UCSD-AML1 (cell line): ENCODE data around the gene OXCT1.
"Not testable (repeated sequence)": the region's sequence is repeated elsewhere in the genome, so short reads cannot be mapped to it uniquely, and the experiment has no call there.

Experiments
- DNase-seq: peaks from one replicate; lab custom pipeline; 2025; ENCODE audit not compliant: unreplicated experiment; lab: John Stamatoyannopoulos, UW

The OXCT1 gene

DNA sequence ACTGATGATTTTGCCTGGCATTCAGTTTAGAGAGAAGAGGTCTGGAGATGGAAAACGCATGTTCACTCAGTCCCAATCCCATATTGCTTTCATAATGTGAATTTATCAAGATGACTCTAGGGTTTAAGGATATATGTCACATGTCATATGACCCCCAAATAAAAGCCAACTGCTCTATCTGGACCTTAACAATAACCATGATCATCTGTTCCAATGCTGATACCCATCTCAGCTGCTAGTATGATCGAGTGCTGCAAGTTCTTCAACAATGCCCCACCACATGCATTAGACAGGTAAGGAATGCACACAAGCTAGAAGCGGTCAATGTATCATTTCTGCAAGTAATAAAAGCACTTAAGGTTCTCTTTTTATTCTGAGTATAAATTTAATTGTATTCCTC lies 91.8 kb downstream of the OXCT1 start:
- no peak for DNase-seq

DNA sequence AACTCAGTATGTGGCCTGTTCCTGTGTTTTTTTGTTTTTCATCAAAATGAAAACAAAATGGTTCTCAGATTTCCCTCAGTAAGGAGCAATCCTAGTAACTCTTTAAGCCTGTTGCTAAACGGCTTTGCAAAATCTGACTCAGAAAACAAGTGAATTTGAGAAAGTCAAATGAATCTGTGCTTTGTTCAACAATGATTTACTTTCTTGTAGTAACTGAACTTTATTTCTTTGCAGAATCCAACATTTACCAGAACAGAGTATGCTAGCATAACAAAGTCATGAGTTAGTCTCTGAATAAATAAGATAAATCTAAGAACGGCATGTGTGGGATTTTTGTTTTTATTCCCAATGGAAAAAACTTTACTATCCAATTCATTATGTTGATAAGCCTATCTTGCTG lies 93.8 kb downstream of the OXCT1 start:
- no peak for DNase-seq

DNA sequence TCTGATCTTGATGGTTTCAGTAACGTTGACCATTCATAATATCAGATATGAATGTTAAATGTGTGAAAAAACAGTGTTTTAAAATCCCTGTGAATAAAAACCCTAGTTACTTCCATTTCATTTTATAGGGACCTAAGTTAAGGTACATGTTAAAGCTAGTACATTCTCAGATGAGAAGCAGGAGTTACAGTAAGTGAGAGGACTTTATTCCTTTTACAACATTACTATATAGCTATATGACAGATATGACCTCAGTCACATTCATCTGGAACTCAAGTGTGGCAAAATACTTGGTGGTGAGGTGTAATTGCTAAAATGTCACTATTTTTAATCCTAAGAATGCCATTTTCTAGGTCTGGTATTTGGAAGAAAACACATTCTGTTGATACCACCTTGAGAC lies 96.4 kb downstream of the OXCT1 start:
- no peak for DNase-seq

DNA sequence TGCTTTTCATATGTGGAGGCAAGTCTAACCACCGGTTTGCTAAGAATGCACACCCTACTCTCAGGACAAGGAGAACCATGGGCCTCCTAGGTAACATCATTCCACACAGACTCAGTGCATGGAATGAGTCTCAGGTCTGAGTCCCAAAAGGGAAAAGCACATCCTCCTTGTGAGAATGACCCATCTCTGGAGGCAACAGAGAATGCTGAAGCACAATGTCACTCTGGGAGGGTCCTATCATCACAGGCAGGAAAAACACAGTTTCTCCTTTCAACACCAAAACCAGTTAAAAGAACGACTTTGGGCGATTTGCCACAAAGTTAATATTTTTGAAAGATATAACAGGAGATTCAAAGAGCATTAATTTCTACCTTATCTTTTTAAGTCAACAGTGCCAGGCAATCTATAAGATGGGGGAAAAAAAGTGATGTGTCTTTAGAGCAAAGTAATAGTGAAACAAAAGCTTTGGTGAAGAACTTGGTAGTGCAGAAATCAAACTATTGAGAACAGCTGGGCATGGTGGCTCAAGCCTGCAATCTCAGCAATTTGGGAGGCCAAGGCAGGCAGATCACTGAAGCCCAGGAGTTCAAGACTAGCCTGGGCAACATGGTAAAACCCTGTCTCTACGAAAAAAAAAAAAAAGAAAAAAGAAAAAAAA lies 97.3 kb downstream of the OXCT1 start:
- no peak for DNase-seq

DNA sequence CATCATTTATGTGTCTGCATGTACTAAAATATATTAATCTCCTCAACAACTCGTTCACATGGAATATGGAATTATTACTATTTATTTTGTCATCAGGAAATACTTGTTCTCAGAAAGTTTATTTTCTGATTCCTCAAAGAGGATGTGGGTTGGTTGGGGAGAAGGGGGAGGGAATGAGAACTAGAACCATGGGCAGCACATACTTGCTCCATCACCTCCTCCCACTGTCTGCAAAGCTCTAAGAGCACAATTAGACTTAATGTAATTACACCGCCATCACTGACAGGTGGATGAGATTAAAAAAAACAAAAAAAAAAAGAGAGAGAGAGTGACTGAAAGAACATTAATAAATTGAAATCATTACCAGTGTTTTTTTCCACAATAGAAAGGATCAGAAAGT lies 98.2 kb downstream of the OXCT1 start:
- DNase-seq = no peak

DNA sequence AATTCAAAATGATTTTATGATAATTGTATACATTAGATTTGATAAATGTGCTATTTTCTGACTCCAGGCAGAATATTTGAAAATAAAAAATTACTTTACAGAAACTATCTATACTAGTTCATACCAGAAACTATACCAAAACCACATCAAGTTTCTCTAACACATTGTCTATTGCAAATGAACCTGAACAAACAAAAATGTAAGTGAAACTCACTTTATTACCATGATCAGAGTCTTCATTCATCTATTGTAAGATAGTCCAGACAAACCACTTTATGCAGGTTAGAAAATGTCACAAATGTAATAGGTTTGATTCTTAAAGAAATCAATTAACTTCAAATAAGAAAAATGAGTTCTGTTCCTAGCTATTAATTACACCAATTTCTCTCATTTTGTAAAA lies 99.4 kb downstream of the OXCT1 start:
- no peak for DNase-seq

DNA sequence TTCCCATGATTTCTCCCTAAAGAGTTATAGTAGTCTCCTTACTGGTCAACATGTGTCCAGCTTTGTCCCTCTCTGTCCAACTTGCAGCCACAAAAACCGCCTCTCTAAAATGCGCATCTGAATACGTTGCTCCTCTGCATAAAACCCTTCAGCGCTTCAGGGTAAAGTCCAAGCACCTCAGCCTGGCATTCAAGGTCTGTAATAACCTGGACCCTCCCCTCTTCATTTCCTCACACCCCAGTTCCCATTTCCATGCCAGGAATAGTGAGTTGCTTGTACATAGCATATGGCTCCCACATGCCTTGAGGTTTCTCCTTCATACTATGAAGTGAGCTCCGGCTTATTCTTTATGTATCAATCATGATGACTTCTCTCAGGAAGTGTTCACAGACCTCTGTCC lies 101.5 kb downstream of the OXCT1 start:
- DNase-seq = no peak

DNA sequence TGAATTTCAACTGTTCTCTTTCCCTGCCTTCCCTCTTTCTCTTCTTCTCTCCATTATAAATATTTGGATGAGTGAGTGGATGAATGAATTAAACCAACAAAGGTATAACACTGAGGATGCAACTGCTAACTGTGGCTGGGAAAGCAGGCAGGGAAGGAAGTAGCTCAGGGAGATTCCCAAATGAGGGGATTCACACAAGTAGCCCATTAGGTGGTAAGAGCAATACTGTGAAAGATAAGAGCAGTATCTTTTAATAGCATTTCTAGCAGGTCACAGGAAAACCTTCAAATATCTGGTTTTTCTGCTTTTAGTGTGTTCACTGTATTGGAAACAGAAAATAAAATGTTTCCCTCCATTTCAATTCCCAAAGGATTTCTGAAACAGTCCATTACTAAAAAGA lies 105.6 kb downstream of the OXCT1 start:
- no peak for DNase-seq

DNA sequence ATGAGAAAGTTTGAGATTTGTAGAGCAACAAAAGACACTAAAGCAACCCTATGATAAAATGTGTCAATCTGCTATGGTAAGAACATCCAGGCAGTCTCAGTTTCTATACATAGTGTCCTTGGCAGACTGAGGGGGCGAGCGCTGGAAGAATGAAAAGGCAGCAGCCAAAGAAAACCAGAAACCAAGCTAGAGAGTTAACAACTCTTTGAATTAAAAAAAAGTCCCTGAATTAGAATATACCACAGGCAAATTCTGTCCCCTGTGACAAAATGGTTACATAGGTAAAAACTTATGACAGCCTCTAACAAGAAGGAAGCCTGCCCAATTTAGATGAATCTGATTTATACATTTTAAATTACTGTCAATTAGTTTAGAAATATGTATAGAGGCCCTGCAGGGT lies 106.7 kb downstream of the OXCT1 start:
- no peak for DNase-seq

DNA sequence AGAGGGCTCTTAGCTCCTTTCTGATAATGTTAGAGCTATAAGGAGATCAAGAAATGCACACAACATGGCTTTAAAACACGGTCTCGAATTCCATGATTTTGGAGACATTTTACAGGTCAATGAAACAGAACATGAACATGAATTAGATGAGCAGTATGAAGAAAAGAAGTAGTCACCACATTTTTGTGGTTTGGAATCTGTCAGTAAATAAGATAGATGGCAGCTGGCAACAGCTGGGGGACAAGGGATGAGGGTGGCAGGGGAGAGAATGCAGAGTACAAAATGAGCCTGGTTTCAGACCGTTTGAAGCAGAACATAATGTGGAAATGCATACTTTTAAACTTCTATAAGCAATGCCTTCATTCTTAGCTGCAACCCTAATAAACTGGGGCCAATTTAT lies 107.1 kb downstream of the OXCT1 start:
- DNase-seq = no peak

DNA sequence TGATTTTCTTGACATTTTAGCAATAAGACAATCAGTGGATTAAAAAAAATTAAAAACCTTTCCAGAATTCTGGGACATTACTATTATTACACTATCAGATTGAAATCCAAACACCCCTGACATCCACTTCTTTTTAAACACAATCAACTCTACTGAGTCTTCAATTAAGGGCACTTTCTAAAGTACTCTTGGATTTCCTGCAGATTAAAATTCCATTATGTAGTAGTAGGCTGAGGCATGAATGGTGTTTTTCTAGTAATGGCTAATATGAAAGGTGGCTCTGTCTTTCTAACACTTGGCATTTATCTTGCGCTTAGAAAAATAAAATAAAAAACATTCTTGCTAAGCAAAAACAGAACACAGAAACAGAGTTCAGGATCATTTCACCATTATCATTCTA lies 107.8 kb downstream of the OXCT1 start:
- no peak for DNase-seq

DNA sequence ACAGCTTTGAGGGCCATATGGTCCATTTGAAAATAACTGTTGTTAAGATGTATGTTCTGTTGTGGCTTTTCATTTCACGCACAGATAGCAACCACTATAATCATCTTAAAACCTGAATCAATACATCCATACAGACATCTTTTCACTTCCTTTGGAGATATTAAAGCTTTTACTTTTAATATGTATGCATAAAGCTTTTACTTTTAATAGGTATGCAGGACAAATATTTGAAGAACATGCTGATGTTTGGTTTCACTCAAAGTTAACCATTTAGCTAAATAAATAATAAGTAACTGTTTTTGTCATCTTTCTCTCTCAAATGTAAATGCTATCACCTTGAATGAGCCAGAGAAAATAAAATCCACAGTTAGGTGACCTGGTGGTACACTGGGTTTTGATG lies 108.6 kb downstream of the OXCT1 start:
- no peak for DNase-seq

DNA sequence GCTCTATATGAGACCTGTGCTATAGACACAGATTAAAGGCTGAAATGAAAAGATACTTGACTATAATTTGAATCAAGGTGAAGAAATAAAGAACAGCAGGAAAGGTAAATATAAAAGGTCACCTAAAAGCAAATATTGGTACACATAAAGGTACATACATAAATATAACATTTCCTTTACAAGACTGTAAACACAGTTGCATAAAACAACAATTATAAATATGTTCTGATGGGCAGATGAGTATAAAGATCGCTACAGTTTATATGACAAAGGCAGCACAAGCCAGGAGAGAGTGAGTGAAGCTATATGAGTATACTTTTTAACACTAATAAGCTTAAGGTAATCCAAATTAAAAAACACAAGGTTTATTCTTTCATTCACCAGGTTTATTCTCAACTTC lies 114.5 kb downstream of the OXCT1 start:
- DNase-seq = no peak

DNA sequence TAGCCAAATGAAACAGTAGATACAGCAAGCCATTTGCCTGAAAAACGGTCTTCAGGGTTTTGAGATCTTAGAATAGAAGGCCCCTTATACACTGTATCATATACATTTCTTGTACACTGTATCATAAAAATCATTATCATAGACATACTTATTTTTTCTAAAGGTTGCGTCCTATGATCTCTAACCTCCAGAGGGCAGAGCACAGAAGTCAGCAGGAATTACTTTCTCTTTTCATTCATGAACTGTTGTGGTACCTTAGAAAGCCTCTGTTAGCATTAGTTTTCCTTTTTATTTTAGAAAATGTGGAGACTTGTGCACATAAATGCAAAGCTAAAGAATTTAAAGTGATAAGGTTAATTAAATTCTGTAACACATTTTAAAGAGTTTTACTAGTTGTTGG lies 115.4 kb downstream of the OXCT1 start:
- no peak for DNase-seq

DNA sequence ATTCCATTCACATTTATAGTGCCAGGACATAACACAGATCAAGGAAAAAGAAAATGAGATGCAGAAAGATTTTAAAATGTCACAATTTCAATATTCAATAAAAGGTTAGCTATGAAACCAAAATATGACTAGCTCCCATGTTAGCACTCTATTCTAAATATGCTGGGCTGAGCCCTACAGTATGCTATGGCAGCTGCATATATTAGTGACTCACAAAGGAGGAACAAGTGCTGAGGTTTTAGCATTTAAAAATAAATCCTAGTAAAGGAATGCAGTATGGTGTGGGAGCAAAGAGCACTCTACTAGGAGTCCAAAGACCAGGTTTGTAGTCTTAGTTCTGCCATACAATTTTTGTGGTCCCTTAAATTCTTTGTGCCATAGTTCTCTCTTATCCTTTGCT lies 118.4 kb downstream of the OXCT1 start:
- DNase-seq = no peak

DNA sequence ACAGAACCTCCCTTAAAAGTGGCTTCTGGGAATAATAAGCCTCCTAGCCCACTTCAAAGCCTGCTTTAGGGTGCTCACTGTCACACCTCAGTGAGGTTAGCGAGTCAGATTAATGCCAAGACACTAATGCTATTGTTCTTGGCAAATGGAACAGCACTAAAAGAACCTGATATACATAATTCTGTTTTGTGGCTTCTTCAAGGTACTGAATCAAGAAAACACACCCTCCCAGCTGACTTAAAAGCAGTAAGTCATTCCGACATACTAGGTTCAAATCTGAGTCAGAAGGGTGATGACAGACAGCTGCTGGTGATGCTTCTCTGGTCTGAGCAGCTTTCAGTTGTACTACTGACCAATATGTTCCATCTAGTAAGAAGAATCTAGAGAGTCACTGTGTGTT lies 121.6 kb downstream of the OXCT1 start:
- no peak for DNase-seq

DNA sequence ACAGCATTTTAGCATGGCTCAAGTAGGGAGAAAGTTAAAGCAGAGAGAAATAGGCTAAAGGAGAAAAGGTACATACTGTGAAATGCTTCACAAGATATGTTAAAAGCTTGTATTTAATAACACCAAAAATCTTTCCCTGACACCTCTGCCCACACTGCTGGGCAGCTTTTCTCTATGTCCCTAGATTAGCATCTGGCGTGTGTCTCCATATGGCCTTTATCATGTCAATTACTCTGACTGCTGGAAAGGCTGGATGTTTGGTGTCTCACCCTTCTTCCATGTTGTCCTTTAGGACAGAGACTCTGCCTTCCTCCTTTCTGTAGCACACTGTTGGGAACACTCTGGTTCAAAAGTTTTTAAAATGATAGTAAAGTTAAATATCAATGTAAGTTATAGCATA lies 122.5 kb downstream of the OXCT1 start:
- no peak for DNase-seq

DNA sequence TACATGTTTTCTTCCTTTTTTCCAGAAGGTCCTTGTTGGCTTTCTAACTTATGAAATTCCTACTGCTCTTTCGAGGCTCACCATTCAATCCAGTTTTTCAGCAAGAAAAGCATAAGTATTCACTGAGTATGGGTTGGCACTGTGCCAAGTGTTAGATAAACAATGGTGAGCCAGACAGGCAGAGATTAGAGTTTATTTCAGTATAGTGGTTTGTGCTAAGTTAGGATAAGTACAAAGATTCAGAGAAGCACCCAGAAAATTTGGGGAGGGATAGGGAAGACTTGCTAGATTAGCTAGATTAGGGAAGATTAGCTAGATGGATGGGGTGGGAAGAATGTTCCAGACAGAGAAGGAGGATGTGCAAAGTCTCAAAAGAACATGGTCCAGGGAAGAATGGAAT lies 122.9 kb downstream of the OXCT1 start:
- DNase-seq = no peak

DNA sequence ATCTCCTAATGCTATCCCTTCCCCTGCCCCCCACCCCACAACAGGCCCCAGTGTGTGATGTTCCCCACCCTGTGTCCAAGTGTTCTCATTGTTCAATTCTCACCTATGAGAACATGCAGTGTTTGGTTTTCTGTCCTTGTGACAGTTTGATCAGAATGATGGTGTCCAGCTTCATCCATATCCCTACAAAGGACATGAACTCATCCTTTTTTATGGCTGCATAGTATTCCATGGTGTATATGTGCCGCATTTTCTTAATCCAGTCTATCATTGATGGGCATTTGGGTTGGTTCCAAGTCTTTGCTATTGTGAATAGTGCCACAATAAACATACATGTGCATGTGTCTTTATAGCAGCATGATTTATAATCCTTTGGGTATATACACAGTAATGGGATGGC lies 127.6 kb downstream of the OXCT1 start:
- not testable (repeated sequence) for DNase-seq

DNA sequence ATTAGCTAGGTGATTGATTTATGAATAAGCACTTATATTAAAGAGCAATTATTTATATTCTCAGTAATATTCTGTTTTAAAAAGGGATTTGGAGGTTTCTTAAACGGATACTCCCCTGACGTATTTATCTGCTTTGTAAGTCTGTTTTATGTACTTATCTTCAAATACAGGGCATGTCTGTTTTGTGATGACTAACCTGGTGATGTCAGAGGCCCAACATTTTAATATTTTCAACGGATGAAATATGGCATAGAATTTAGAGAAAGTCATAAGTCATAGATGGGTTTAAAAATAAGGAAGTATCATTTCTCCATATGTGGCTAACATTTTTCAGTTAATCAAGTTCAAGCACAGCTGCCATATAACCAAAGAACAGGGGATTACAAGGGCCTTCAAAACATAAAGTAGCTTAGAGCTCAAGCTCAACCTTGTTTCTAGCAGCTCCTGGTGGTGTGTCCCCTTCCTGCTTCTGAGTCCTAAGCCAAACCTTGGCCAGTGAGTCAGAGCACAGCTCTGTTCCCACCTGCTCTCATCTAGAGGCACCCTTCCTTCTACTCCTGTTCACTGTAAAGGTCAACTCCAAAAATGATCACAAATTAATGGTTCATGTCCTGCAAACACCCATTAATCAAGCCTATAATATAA lies 131.4 kb downstream of the OXCT1 start:
- DNase-seq = no peak

DNA sequence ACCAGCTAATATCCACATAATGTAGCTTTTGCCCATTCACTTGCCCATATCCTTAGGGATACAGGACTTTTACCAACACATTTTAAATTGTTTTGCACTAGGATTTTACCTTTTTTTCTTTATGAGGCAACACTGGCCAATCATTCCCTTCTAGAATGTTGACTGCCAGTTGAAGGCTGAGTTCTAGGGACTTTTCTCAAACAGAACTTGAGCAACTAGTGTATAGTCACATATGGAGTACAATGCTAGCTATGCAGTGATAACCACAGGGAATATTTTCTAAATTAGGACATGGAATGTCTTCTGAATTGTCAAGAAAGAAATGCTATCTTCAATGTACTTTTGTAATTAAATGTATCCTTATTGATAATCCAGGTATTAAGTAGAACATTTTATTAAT lies 133.6 kb downstream of the OXCT1 start:
- DNase-seq = no peak

DNA sequence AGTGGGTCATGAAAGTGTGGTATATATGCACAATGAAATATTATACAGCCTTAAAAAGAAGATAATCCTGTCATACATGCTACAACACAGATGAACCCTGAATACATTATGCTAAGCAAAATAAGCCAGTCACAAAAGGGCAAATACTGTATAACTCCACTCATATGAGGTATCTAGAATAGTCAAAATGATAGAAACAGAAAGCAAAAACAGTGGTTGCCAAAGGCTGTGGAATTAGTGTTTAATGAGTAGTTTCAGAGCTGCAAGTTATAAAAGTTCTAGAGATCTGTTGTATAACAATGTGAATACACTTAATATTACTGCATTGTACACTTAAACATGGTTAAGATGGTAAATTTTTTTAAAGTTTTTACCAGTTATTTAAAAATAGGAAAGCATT lies 135.0 kb downstream of the OXCT1 start:
- DNase-seq = no peak

DNA sequence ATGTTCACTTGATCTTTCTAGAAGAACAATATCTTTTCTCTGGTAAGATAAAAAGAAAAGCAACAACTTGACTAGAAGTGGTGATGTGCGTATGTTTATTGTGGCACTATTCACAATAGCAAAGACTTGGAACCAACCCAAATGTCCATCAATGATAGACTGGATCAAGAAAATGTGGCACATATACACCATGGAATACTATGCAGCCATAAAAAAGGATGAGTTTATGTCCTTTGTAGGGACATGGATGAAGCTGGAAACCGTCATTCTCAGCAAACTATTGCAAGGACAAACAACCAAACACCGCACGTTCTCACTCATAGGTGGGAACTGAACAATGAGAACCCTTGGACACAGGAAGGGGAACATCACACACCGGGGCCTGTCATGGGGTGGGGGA lies 140.8 kb downstream of the OXCT1 start:
- DNase-seq = not testable (repeated sequence)
